ENCODE results near the gene CCSER2.

CCSER2 gene

GRCh38 chr10:84548869-84549268 lies 220.5 kb downstream of the CCSER2 start:
- DNase-seq (ENCODE audit: low read depth) = no peak

GRCh38 chr10:84549368-84550165 lies 221.2 kb downstream of the CCSER2 start:
- DNase-seq (ENCODE audit: low read depth) = no peak

DNA sequence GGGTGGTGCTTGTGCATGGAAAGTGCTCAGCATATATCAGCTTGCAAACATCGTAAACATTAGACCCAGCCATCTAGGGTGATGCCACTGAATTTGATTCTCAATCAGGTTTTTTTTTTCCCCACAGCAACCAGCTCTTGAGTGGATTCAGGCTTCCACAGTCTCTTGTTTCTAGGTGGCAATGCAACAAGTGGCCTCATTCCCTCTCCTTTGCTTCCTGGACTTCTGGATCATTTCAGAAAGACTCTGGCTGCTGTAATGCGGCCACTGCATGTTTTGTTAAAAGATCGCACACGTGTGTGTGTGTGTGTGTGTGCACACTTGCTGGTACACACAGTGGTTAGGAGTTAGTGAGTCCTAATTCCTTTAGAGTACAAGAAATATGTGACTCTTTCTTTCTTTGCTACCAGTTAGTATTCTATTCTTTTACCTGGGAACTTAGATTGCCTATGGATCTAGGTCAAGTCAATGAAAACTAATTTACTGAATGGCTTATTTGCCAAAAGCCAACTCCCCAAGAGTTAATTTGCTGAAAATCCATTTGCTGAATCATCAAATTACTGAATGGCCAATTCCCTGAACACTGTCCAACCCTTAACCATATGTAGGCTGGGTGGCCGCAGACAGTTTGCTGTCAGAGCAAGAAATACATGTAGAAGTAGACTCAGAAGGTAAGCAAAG lies 222.5 kb downstream of the CCSER2 start:
- no peak for DNase-seq (ENCODE audit: low read depth)

DNA sequence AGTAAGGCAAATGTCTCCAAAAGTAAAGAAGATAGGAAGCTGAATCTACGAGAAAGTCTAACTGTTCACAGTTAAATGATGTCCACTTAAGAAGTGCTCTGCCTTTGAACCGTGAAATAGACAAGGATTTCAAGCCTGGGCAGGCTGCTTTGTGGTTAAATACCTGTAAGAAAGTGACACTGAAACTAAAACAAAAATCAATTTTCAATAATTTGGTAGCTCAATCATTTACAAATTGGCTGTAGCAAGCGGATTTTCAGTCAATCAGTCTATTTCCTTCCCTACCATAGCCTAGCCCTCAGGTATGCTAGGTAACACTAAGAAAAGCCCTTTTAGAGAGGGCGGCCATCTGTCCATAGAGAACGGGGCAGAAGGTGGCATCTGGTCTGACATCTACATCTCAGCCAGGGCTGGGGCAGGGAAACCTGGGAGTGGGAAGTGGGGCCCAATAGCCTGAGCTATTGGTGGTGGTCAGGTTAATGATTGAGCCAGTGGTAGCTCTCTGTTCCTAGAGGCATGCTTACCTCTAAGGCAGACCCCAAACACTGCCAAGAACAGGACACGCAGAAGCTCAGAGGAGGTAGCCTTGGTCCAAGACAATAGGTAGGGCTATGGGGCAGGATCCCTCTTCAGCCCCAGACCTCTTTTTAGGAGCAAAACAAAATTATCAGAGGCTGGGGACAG lies 223.2 kb downstream of the CCSER2 start:
- no peak for DNase-seq (ENCODE audit: low read depth)

DNA sequence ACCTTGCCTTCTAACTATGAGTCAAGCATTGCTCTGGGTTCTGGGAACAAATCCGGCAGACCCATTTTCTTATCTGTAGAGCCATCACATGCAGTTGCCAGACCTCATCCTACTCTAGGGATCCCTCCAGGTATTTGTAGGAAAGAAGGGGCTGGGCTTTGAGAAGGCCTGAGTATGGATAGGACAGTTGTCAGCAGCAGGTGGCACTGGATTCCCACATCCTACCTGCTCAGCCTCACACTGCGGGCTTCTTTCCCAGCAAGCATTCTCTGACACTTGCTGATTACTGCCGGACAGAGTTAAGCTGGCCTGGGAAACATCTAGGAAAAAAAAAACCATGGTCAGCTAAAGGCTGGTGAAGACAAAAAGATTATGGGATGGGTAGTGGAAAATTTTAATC lies 224.1 kb downstream of the CCSER2 start:
- DNase-seq (ENCODE audit: low read depth) = no peak

GRCh38 chr10:84562592-84562991 lies 234.2 kb downstream of the CCSER2 start:
- no peak for DNase-seq (ENCODE audit: low read depth)

GRCh38 chr10:84563355-84563754 lies 235.0 kb downstream of the CCSER2 start:
- DNase-seq (ENCODE audit: low read depth) = no peak

DNA sequence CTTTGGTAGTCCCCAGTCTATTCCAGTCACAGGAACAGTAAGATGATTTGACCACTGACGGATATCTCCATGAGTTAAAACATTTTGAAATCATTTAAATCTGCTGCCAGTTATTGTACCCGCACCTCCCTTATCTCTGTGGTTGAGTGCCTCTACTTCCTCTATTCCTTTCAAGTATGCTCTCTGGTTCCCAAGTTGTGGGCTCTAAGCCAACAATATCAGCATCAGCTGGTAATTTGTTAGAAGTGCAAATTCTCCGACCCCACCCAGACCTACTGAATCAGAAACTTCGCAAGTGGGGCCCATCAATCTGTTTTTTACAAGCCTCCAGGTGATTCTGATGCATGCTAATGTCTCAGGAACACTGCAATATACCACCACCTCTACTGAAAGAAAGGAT lies 235.5 kb downstream of the CCSER2 start:
- no peak for DNase-seq (ENCODE audit: low read depth)

- DNase-seq (ENCODE audit: low read depth) = no peak
Observed at GRCh38 chr10:84565881-84566582, 237.6 kb downstream of the CCSER2 start.

DNA sequence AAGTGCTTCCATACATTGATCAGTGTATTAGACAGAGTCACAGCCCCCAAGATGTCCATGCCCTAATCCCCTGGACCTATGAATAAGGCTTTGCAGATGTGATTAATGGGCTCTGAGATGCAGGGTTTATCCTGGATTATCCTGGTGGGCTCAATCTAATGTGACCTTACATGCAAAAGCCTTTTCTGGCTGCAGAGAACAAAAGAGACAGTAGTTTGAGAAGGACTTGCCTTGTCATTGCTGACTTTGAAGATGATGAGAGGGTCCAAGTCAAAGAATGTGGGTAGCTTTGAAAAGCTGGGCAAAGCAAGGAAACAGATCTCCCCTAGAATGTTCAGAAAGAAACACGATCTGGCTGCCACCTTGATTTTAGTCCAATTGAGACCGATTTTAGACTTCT lies 238.7 kb downstream of the CCSER2 start:
- DNase-seq (ENCODE audit: low read depth) = no peak

All from CMK (cell line).